ENCODE measurements around the gene SORCS3.

Gene SORCS3

DNA sequence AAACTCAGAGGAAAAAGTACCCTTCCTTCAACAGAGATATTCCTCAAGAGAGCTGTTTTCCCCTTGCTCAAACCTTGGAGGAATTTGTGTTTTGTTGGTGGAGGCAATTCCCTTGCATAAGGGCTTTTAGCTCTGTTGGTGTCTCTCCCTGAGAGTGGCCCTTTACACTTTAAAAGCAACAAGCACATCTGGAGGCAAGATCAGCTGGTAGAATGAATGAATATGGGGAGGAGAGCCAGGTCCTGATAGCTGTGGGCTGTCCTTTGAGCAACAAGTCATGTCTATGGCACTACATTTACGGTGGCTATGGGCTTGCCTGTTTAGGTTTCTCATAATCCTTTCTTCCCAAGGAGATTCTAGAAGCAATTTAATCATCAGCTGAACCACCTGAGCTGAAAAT lies 384.0 kb downstream of the SORCS3 start:
- DNase-seq, result no peak

DNA sequence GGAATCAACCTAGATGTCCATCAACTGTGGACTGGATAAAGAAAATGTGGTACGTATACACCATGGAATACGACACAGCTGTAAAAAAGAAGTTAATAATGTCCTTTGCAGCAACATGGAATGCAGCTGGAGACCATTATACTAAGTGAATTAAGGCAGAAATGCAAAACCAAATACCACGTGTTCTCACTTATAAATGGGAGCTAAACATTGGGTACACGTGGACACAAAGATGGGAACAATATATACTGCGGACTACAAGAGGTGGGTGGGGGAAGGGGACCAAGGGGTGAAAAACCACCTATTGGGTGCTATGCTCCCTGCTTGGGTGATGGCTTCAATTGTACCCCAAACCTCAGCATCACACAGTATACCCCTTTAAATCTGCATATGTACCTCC lies 385.5 kb downstream of the SORCS3 start:
- no peak for DNase-seq

DNA sequence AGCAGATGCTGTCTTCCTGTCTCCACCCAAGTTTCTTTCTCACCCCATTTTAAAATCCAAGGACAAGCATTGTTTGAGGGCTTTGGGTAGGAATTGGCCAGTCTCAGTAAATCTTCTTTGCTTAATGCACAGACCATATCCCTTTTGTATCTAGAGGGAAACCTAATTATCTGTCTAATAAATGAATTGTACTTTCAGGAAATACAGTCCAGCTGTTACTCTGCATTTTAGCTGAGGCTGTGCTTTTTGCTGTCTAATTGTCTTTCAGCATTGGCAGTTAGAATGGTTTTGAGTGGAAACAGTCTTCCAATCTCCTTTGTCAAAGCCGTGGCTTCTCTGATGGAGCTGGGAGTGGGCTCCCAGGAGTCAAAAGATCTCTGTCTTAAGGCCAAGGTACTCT lies 388.2 kb downstream of the SORCS3 start:
- no peak for DNase-seq

GRCh38 chr10:105037022-105037421 lies 395.9 kb downstream of the SORCS3 start:
- no peak for DNase-seq

- no peak for DNase-seq
Observed at GRCh38 chr10:105041956-105042355, 400.9 kb downstream of the SORCS3 start.

DNA sequence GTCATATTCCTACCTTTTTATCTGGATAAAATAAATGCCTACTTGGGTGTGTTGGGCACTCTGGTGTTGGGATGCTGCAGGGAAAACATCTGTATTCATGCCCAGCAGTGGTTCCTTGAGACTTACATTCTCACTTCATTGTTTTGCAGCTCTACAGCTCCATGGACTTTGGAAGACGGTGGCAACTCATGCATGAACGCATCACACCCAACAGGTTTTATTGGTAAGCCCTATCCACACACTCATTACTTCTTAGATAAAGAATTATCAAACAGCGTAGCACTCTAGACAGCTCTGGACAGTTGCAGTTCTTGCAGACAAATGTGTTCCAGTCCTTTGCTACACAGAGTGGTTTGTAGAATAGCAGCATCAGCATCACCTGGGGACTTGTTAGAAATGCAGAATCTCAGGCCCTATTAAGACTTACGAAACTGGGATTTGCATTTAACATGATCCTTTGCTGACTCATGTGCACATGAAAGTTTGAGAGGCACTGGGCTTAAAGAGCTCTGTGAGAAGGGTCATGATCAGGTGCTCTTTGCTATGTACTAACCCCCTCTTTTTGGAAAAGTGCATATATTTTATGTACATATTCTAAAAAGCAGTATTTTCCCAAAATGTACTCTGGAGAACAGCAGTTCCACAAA lies 401.9 kb downstream of the SORCS3 start:
- DNase-seq, result no peak

- DNase-seq, result no peak
Observed at GRCh38 chr10:105044902-105045301, 403.8 kb downstream of the SORCS3 start.

- DNase-seq, result no peak
Observed at GRCh38 chr10:105056413-105056812, 415.3 kb downstream of the SORCS3 start.

GRCh38 chr10:105062951-105063350 lies 421.9 kb downstream of the SORCS3 start:
- DNase-seq, result no peak

DNA sequence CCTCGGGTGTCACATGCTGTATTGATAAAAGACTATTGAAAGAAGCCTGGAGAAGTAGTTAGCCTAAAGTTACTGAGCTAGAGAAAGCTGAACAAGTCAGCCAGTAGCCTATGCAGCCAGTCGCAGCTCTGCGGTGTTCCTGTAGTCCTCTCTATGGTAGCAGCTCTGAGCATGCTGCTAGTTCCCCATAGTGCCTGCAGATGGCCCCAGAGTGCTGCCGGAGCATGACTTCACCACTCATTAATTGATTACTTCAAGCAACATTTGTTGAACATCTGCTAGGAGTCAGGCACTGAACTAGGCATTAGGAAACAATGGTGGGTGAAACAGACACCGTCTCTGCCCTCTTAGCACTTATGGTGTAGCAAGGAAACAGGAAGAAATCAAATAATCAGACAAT lies 422.7 kb downstream of the SORCS3 start:
- no peak for DNase-seq

DNA sequence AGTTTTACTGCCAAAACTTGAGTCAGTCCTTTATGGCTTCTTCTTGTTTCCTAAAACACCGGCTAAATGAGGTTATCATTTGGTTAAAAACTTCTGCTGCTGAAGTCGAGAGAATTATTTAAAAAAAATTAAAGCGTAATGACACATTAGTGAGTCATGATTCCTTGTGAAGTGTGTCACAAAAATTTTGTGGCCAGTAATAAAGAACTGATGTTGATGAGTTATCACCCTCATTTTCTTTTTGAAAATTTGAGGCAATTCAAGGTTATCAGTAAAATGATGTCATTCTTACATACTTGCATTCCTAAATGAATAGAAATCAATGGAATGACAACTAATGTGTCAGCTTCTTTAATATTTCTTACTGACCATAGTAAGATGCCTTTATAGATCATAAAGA lies 427.4 kb downstream of the SORCS3 start:
- DNase-seq, result no peak

- DNase-seq, result no peak
Observed at GRCh38 chr10:105070249-105070648, 429.2 kb downstream of the SORCS3 start.

DNA sequence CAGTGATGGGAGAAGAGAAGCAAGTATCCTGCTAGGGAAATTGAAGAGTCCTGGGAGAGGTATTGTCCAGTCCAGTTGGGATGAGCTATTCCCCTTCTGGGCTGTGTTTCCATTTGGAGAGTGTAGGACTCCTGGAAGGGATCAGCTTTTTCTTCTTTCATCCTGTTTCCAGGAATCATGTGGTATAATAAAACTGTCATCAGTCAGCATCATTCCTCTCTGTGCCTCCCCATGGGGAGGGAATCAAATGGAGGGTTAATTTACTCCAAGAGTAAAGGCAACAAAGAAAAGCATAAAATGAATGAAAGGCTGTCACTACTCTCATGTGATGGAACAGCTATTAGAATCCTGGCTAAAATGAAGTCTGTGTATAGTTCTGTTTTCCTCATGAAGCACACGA lies 429.9 kb downstream of the SORCS3 start:
- DNase-seq, result no peak

DNA sequence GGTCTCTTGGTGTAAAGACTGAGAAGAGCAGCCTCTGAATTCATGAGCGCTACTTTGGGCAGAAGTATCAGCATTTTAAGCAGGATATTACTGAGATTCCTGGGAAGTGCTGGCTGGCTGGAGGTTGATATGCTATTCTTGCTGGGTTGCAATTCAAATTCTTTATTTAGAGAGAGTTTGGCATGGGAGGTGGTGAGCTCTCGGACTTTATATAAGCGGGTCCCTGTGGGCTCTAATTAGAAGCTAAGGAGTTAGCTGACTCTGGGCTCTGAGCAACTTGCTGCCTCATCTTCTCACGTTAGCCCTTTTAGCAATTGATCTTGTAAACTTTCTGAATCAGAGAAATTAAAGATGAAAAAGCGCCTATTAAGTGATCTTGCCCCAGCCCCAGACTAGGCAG lies 430.9 kb downstream of the SORCS3 start:
- DNase-seq, result no peak

- DNase-seq, result no peak
Observed at GRCh38 chr10:105073999-105074398, 432.9 kb downstream of the SORCS3 start.

GRCh38 chr10:105075031-105075430 lies 433.9 kb downstream of the SORCS3 start:
- DNase-seq, result no peak

- no peak for DNase-seq
Observed at GRCh38 chr10:105085980-105086379, 444.9 kb downstream of the SORCS3 start.

DNA sequence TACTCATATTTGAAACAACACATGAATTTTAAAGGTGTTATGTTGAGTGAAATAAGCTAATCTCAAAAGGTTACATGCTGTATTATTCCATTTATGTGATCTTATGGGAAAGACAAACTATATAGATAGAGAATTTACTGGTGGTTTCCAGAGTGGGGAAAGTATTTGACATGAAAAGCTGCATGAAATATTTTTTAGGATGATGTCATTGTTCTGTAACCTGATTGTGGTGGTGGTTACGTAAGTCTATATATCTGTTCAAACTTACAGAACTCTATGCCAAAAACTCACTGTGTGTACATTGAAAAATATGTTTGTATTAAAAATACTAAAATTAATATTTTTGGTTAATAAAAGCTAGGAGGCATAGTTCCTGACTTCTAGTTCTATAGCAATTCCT lies 453.0 kb downstream of the SORCS3 start:
- no peak for DNase-seq

DNA sequence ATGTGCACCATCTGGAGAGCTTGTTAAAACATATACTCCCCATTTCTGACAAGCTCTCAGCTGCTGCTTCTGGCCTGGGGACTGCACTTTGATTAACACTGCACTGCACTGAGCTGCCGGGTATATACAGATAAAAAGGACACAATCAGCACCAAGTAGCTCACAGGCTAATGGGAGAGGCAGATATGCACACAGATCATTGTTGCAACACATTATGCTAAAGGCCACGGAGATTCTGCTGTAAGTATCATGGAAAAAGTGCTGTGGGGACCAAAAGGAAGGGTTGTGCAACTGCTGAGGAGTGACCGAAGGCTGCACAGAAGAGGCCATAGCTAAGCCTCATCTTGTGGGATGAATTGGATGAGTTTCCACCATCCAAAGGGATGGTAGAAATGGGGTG lies 455.2 kb downstream of the SORCS3 start:
- no peak for DNase-seq

DNA sequence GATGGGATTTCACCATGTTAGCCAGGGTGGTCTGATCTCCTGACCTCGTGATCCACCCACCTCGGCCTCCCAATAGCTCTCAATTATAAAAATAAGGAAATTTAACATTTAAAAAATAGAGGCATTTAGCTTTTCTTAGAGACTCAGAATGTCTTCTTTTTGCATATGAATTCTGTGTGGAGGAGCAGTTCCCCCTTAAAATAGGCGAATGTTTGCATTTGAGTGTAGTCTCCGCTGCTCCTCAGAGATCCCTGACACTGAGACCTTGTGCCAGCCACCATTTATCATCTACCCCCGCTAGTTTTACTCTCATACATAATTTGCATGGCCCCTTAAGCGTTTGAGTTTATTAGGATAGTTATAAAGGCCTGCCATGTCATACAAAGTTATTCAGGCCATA lies 461.9 kb downstream of the SORCS3 start:
- no peak for DNase-seq

DNA sequence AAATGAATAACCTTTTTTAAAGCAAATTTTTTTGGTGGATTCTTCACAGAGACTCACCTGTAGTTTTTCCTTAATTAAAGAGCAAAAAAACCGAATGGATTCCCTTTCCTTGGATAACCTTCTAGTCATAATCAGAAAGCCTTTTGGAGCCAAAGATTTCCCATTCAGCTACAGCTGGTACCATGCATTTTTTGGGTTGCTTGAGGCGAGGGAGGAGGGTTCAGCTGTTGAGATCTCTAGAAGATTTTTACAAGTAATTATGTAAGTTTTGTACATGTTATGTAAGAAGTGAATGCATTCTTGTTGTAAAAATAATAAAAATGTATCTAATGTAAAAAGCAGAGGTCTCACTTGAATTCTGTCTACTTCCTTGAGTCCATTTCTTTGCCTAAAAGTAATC lies 463.2 kb downstream of the SORCS3 start:
- no peak for DNase-seq

DNA sequence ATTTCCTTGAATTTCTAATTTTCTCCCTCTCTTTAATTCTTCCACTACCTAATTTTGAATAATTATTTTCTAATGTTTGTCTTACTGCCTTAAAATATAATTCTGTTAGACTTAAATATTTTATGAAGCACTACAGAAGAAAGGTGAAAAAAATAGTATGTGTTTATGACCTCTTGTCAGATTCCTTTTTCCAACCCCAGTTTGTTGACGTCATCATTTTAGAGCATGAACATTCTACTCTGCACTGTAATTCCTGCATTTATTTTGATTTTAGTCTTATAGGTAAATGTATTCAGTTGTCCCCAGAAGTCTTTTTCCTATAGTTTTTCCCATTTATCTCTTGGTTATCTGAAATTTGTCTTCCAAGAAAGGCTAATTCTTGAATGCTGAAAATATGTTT lies 468.1 kb downstream of the SORCS3 start:
- DNase-seq, result no peak

DNA sequence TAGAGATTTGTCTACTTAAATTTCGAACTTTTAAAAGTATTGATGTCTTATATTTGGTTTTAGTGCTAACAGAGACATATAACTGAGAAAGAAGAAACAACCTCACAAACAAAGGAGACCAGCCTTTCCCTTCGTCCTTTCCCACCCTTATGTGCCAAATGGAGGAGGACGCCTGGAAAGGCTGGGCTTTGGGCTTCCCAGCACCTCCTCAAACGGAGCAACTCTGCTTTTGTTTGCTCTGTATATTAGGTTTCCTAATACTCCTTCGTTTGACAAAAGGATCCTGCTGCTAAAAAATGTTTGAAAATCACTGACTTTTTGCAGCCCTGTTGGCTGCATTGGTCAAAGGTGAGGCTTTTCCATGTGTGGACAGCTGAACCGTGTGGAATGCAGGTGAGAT lies 471.8 kb downstream of the SORCS3 start:
- DNase-seq, result no peak

GRCh38 chr10:105113666-105114065 lies 472.6 kb downstream of the SORCS3 start:
- no peak for DNase-seq

DNA sequence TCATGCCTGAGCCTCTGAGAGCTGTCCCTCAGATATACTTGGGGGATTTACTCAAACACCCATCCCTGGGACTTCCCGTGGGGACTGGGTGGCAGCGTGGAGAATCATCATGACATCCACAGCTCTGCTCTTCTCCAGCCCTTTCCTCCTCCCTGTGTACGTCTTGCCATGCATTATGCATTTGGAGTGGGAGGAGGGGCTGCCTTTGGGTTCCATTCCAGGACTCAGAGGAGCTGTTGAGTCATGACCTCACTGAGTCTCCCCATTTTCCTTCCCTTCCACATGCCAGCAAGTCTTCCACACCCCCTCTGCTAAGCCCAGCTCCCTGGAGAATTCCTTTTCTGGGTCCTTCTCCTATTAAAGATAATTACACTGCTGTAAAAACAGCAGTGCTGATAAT lies 480.7 kb downstream of the SORCS3 start:
- DNase-seq, result no peak

DNA sequence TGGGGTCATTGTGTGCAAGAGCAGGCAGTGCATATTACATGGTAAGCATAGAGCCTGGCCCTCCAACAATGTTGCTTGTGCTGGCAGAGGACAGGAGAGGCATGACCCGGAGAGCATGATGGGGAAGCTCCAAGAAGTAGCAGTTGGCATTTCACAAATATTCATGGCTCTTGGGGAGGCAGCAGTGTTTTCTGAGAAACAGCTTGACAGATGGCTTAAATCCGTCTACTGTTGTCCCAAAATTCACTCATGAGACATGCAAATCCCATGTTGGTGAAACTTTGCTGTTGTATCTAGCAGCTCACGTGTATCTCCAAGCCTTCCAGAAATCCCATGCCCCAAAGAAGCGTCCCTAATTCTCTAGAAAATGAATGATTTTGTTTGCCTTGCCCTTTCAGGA lies 487.0 kb downstream of the SORCS3 start:
- no peak for DNase-seq
